Measurements from ENCODE around the gene ANK2.
"Not testable (repeated sequence)": the region's sequence is repeated elsewhere in the genome, so short reads cannot be mapped to it uniquely, and the experiment has no call there.

Gene ANK2

DNA sequence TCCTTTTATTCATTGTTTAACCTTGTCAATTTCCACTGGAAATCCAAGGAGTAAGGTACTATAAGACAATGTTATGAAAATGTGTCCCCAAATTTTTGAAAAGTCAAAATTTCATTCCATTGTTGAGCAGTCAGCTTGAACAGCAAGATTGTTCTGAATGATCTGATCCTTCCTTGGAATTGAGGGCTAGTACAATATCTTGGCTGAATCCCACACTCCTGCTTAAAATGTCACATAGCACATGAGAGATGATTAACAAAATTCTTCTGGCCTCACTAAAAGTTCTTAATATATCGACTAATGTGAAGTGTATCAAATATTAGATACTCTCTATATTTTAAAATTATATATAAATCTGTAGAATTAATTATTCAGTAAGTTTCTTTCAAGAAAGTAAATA lies 104.8 kb downstream of the ANK2 start:
- no peak for DNase-seq

DNA sequence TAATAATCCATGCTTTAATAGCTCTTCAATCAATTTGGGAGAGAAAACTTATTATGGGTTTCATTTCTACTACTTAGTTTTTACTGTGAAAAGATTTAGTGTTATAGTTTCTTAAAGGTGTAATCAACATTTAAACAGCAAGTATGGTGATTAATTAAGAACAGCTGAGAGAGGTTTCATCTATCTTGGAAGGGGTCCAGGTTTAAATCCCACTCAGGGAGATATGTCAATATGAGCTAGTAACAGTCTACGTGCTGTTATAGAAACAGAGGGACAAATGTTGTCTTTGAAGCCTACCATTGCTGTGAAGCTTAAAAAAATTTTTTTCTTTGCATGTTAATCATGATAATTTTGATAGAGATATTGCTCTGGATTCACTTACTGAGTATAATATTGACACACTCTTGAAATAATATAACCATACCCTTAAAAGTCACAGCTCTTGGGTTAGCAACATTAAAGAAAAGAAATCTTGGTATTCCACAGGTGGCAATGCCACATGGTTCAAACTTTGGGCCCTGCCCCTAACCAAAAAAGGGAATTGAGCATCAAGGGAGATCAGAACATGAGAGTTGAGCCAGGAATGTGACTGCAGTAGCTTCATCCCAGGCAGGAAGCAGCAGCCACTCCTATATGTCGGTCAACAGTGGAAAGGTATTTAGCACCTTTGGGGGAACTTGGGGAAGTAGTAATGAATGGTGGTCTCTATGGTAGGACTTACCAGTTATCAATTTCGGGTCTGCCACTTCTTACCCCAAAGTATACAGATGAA lies 107.8 kb downstream of the ANK2 start:
- no peak for DNase-seq

DNA sequence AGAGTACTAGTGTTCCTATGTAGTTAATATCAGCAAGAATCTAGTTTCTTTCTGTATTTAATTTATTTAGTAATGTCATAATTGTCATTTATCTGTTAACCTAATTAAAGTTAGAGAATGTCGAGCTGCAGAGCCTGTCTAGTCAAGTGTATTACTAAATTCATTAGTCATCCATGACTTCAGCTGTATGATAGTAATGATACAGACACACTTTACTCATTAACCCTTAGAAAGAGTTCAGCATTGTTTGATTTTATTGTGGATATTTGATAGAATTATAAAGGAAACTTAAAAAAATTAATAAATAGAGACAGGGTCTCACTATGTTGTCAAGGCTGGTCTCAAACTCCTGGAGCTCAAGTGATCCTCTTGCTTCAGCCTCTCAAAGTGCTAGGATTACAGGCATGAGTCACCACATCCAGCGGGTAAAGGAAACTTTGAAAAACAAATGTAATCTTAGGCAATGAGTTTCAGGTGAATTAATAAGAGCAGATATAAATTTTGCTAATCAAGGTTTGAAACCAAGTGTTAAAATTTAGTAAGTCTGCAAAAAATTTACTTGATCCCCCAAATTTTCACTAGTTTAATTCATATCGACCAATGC lies 110.6 kb downstream of the ANK2 start:
- no peak for DNase-seq

DNA sequence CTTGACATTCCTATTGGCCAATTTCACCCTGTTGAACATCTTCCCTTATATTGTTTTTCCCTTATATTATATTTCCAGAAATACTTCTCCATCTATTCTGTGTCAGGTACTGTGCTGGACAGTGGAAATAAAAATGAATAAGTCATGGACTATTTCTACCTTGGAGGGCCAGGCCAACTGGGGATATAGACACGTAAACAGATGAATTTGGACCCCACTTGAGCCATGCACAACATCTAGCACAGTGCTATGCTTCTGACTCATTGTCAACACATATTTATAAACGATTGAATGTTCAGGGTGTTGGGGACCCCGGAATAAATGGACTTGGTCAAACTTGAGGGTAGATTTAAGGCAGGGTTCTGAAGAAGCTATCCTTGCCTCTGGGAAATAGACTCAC lies 111.1 kb downstream of the ANK2 start:
- DNase-seq = no peak

DNA sequence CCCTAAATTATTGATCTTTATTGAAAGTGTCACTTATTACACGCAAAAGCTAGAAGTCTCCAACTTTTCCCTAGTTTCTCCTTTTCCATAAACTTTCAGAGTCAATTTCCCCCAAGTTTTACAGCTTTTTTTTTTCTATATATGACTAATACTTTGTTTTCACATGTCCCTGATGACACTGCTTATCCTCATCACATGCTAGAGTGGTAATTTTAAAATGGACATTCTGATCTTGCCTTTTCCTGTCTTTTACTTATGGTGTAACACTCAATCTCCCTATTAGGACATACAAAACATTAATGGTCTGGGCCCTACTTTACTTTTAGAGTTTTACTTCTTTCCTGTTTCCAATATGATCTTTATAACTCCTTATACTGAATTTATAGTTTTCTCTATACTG lies 112.6 kb downstream of the ANK2 start:
- DNase-seq = no peak

DNA sequence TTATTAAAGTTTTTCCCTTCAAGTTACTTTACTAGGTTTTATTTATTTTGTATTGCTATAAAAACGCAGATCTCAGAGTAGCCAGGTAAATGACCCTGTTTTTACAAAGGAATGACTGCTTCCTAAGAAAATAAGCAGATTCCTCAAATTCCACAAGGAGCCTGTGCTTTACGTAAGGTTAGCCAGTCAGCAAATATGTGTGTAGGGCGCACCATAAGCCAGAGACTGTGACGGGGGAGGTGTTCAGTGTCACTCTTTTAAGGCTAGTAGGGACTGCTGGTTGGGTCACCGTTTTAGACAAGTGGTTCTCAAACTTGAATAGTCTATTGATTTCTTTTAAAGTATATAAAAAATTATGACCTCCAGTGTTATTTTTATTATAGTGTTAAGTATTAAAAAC lies 119.9 kb downstream of the ANK2 start:
- no peak for DNase-seq

DNA sequence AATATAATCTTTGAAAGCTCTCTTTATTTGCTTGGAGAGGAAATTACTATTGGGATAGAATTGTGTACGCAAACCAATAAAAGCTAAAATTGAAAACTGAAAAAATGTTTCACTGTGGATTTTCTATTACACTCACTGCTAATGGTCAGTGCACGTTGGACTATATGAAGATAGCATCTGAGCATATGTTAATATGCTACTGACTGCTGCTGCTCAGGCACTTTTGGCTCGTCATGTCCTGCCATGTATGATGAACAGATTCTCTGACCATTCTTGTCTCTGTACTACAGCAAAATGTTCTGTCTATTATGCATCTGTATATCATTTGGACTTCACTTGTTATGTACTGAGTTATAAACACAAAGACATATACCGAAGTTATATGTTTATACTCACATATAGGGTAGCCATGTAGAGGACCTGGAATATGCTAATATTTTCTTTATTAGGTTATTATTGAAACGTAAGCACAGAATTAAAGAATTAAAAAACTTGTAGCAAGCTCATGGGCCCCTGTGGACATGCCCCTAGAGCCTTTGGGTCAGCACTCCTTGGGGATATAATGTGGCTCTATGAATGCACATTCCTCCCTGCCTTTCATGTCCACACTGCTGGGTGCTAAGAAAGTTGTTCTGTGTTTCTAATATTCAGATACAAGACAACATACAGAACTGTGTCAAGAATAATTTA lies 120.8 kb downstream of the ANK2 start:
- DNase-seq = no peak

DNA sequence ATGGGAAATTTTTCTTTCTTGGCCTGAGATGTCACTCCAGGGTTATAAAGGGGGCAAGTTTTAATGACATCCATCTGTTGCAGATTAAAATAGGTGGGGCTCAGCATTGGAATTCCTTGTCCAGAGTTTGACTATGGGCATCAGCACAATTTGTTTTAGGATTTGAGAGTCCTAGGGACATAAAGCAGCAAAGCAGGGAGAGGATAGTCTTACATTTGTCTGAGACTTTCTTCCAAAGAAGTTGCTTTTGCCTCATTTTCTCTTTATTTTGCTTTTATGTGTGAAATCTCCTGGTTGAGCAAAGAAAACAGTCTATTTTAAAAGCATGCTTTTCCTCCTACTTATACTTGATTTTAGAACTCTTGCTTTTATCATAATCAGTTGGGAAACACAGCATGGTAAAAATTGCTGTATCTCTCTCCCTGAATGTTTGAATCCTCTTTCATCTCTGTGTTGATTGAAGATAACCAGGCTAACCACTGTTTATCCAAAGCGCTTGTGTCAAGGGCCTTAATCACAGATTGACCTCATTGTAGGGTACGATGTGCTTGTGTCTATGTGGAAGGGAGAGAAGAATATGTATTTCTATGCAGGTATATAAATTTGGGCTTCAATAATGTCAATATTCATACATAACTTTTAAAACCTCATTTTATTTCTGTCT lies 121.5 kb downstream of the ANK2 start:
- no peak for DNase-seq

DNA sequence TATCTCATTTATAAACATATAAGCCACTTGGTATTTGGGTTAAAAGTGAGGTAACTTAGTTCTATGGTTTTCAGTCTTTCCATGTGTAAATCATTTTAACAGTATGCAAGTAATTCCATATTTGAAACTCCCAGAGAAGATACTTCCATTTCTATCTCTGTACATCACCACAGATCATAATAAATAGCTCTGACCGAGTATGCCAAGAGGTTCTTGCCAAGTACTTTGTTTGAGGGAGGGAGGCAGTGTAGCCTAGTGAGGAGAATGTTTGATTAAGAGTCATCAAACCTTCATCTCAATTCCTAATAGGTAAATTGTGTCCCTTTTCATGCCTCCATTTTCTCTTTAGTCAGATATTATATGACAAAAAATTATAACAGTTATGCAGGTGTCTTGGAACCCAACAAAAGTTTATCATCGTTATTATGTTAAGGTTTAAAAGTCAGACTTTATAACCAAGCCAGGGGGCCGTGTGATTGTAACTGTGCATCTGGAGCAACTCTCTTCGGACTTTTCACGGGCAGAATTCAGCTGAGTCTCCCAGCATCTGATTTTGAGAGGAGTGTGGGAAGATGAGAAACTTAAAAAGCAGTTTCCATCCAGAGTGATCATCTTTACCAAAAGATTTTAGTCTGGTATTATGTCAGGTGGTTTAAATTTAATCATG lies 123.8 kb downstream of the ANK2 start:
- DNase-seq = no peak

DNA sequence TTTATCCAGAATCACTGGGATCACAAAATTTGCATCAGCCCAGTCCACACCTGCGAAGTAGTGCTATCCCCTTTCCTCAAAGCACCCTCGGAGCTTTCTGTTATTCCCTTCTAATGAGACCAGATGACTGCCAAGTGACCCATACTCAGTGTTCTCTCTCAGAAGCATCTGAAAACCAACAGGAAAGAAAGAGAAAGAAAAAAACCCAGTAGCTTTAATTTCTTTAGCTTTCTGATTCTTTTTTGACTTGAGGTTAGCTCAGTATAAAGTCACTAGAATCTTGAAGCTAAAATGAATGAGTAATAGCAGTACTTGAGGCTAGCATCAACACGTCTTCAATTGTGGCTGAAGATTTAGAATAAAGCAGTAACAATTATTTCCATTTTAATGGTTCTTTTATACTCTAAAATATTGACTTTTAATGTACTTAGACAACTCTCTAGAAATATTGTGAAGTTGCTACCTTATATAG lies 124.4 kb downstream of the ANK2 start:
- DNase-seq = no peak

DNA sequence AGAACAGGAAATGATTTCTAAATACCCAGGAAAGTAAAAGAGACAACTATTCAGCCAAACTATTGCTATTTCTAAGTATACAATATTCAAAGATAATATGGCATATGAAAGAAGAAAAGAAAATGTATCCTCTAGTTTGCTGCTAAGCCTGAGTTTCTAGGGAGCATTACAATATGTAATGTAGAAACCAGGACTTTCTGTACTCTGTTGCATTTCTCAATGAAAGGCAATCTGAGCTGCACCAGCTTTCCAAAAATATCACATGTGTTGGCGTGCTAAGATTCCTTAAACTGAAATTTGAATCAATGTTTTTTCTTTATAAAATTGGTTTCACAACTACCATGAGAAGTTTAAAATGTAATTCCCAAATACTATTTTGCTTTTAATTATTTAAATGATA lies 129.6 kb downstream of the ANK2 start:
- no peak for DNase-seq

DNA sequence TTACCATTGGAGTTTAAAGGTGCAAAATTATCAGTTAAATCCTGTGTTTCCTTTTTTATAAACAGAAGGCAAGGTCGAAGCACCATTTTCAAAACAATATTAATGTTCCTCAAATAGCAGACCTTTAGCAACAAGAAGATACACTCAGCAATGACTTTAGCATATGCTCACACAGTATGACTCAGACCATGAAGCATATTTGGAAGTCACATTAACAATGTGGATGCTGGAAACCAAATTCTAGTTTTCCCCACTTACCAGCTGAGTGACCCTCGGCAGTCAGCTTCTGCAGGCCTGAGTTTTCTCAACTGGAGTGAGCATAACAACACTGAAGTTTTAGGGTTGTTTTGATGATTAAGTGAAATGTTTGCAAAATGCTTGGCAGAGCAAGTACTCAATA lies 130.5 kb downstream of the ANK2 start:
- no peak for DNase-seq

DNA sequence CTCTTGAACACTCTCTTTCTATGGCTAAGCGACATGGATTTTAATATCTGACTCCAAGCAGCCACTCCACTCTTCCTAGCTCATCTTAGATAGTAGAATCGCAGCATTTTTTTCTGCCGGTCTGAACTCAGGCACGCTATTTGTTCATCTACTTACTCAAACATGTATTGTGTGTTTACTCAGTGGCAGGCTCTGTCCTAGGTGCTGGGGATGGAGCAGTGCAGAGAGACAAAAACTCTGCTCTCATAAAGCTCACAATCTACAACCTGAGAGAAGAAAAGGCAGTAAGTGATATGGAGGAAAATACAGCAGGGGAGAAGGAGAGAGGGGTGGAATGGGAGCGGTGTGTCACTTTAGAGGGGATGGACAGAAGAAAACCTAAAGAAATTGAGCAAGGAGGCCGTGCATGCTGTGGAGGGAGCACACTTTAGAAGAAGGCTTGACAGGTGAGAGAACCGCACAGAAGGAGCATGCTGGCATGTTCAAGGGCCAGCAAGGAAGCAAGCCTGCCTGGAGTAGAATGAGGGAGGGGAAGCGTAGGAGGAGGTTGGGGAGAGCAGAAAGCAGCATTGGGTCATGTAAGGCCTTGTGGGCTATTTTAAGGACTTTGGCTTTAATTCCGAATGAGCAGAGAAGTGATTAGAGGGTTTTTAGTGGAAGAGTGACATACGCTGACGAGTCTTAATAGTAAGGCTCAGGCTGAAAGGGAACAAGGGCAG lies 132.0 kb downstream of the ANK2 start:
- DNase-seq = no peak

DNA sequence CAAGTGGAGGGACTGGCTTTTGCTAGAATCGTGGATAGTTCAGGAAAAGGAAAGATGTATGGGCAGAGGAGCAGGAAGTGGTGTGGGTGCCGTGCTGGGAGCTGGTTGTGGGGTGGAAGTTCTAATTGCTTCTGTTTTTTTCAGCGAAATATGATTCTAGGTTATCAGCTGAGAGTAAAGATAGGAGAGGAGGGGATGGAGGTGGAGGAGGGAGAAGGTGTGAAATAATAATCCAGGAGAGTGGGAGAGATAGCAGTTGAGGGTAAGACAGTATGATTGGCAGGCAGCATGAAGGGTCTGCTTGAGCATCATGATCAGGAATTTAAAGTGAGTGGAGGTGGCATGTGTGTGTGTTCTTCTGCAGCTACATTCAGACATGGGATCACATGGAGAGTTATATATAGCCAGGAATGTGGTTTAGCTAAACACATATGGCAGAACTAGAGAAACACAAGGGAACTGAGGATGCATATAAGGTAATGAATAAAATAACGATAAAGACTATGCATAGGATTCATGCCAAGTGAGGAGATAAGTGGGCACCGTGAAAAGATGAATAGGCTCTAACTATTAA lies 133.7 kb downstream of the ANK2 start:
- no peak for DNase-seq

DNA sequence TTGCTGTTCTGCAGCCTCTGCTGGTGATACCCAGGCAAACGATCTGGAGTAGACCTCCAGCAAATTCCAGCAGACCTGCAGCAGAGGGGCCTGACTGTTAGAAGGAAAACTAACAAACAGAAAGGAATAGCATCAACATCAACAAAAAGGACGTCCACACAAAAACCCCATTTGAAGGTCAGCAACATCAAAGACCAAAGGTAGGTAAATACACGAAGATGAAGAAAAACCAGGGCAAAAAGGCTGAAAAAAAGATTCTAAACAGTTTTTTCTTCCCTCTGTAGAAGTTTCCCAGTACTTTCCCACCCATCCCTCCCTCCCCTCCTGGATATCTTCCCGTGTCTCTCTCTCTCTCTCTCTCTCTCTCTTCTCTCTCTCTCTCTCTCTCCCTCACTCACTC lies 136.8 kb downstream of the ANK2 start:
- DNase-seq = not testable (repeated sequence)

DNA sequence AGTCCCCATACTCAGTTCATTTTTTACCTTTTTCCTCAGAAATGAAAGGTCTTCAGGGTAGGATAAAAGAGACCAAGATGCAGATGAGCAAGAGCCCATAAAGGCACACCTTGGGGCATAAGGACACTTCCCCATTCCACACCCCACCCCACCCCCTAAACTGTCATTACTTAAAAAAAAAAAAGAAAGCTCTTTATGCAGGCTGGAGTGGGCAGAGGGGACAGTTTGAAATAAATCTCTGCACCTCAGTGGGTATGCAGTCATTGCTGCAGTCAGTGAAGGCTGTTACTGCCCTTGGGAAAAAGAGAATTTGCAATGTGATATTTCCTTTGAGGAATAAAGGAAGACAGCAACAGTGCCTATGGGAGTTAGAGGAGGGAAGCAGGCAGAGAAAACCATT lies 137.5 kb downstream of the ANK2 start:
- no peak for DNase-seq

DNA sequence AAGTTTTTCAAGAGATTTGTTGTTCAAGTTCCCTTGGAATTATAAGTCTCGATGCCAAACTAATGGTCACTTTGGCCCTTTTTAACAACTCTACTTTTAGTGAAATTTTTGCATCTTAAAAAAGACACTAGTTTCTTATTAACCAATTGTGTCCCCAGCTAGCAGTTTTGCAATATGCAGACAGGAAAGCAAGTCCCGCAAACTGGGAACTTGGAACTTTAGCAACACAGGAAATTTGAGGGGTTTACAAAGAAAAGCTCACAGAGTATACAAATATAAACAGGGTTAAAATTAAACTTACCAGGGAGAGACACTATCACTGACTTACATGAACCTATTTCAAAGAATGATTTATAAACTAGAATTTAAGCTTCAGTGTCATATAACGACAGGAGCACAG lies 137.9 kb downstream of the ANK2 start:
- no peak for DNase-seq

DNA sequence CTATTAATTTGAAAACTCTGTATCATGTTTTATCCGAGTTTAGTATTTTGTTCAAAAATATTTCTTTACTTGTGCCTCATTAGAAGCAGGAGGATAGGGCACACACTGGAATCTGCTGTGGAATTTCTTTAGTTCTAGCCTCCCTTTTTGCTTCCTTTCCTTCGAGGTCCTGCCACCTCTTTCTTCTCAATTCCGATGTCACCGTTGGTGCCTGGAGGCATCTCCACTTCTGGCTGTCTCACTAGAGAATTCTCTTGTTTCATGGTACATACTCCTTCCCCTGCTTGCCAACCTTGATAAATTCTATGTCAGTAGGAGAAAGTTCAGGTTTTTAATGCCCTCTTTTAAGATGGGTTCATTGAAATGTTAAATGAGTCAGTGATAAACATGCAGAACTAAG lies 140.1 kb downstream of the ANK2 start:
- DNase-seq = no peak

DNA sequence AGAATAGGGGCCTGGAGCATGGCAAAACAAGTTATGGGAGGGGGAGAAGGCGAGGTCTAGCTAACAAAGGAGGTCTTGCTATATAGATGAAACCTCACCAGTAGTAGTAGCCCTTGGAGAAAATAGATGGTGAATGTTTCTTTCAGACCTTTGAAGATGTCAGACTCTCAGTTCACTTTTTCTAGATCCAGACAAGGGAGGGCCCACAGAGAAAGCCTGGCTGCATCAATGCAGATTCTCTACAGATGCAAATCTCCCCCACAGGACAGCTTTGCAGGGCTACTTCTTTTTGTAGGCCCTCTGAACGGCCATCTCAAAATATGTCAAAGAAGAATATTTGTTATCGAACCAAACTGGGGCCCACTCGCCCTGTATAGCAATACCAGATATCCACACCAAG lies 159.7 kb downstream of the ANK2 start:
- no peak for DNase-seq

DNA sequence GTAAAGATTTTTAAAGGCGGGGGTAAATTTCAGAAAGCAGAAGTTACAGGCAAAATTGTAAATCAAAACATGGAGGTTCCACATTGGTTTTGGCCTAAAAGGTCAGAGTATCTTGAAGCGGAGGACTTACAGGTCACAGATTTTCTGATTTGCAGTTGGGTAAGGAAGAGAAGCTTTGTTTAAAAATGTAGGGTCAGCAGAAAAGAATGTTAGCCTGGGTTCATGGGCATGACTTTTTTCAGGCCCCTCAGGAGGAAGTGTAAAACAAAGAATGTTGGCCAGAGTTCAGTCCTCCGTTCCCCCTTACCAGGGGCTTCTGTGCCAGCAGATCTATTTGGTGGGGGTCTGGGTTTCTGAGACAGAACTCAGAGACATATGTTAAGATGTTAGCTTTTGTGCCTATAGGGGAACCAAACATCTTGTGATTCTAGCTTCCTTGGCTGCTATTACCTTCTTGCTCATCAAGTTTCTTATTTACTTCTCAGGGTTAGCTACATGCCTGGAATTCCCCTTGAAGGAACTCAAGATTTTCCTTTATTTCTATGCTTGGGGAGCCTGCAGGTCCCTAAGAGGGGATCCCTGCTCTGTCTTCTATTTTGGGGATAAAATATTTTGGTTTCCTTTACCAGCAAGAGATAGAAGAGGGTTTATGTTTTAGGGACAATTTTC lies 160.3 kb downstream of the ANK2 start:
- no peak for DNase-seq

DNA sequence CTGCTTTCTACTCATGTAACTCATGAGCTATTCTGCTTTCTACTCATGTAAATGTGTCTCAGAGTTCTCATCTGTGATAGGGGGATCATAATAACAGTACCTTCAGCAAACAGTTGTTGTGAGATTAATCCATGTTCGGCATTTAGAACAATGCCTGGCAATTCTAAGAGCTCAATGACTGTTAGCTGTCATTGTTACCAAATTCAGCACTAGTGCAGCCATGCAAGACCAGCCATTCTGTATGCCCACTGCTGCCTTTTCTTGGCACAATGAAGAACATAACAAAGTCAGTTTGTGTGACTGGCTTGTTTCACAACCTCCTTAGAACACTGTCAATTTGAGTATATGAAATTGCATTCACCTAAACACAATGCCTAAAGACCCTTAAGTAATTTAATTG lies 163.2 kb downstream of the ANK2 start:
- DNase-seq = no peak

DNA sequence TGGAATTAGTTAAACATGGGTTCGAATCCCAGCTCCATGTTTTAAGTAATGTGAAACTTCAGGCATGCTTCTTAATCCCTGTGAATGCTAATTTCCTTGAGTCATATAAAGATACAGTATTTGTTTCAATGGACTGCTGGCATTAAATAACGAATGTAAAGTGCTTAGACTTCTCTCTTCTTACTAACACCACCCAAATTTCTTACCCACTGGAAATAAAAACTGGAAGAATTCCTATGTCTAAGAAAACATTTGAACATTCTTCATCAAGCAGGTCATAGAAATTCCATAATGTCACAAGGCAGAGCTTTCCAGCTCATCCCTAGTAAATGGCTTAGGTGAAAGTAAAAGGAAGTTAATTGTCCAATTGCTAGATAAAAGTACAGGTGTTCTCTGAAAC lies 172.5 kb downstream of the ANK2 start:
- no peak for DNase-seq
